Trophoblast cell (in vitro differentiated cells and primary cell): ENCODE data around the gene CLIC4.
"Not testable (repeated sequence)": the region's sequence is repeated elsewhere in the genome, so short reads cannot be mapped to it uniquely, and the experiment has no call there.

Source experiments
- DNase-seq, 2 donors: peaks; one replicate each; pipeline ENCODE4 v3.0.0-alpha.2; 2016
- H2AFZ ChIP-seq: 2 replicates; pipeline ENCODE4 v1.6.1; 2013; ENCODE audit warnings: low read length, moderate library complexity, mild to moderate bottlenecking; ENCODE audit not compliant: insufficient read depth, poor library complexity
- H2AK5ac ChIP-seq: 2 replicates; pipeline ENCODE4 v1.6.1; 2013; ENCODE audit warnings: mild to moderate bottlenecking, low read length
- H2BK120ac ChIP-seq: 2 replicates; pipeline ENCODE4 v1.6.1; 2013; ENCODE audit warnings: low read length, mild to moderate bottlenecking, moderate library complexity; ENCODE audit not compliant: insufficient read depth, poor library complexity
- H2BK12ac ChIP-seq: 2 replicates; pipeline ENCODE4 v1.6.1; 2013; ENCODE audit warnings: mild to moderate bottlenecking, low read length, moderate library complexity
- H2BK5ac ChIP-seq: 2 replicates; pipeline ENCODE4 v1.6.1; 2013; ENCODE audit warnings: low read length, low read depth, moderate library complexity, mild to moderate bottlenecking; ENCODE audit not compliant: poor library complexity
- H3K14ac ChIP-seq: 2 replicates; pipeline ENCODE4 v1.6.1; 2013; ENCODE audit warnings: mild to moderate bottlenecking, low read length
- H3K18ac ChIP-seq: 2 replicates; pipeline ENCODE4 v1.6.1; 2013; ENCODE audit warnings: mild to moderate bottlenecking, low read length
- H3K23ac ChIP-seq: 2 replicates; pipeline ENCODE4 v1.6.1; 2013; ENCODE audit warnings: low read length
- H3K27ac ChIP-seq: 2 replicates; pipeline ENCODE4 v1.5.1; 2013; ENCODE audit warnings: low read depth, mild to moderate bottlenecking, inconsistent platforms, low read length, moderate library complexity
- H3K27me3 ChIP-seq: 2 replicates; pipeline ENCODE4 v1.6.1; 2013; ENCODE audit warnings: inconsistent platforms, mild to moderate bottlenecking, low read length, moderate library complexity; ENCODE audit not compliant: insufficient read depth
- H3K36me3 ChIP-seq, 2 experiments: 1 replicate in 1 of 2; 2 replicates in 1 of 2; pipeline ENCODE4 v1.6.1; 2013; ENCODE audit warnings: low read length in 2 of 2, mild to moderate bottlenecking in 2 of 2, moderate library complexity in 1 of 2; ENCODE audit not compliant: insufficient read depth in 2 of 2, control insufficient read depth in 1 of 2
- H3K4ac ChIP-seq: 2 replicates; pipeline ENCODE4 v1.6.1; 2013; ENCODE audit warnings: low read depth, mild to moderate bottlenecking, low read length, moderate library complexity
- H3K4me1 ChIP-seq, 2 experiments: 1 replicate in 1 of 2; 2 replicates in 1 of 2; pipeline ENCODE4 v1.6.1; 2013; ENCODE audit warnings: low read length in 2 of 2, mild to moderate bottlenecking in 2 of 2, moderate library complexity in 1 of 2; ENCODE audit not compliant: insufficient read depth in 2 of 2, control insufficient read depth in 1 of 2
- H3K4me2 ChIP-seq: 2 replicates; pipeline ENCODE4 v1.6.1; 2013; ENCODE audit warnings: inconsistent platforms, mild to moderate bottlenecking, low read length, moderate library complexity
- H3K4me3 ChIP-seq: 2 replicates; pipeline ENCODE4 v1.5.1; 2013; ENCODE audit warnings: mild to moderate bottlenecking, low read depth, low read length, inconsistent platforms
- H3K79me1 ChIP-seq: one replicate; pipeline ENCODE4 v1.6.1; 2013; ENCODE audit warnings: low read length
- H3K79me2 ChIP-seq: 2 replicates; pipeline ENCODE4 v1.6.1; 2013; ENCODE audit warnings: low read length, mild to moderate bottlenecking; ENCODE audit not compliant: control insufficient read depth, insufficient read depth, poor library complexity
- H3K9ac ChIP-seq: 2 replicates; pipeline ENCODE4 v1.6.1; 2013; ENCODE audit warnings: mild to moderate bottlenecking, low read length
- H3K9me3 ChIP-seq: 2 replicates; pipeline ENCODE4 v1.6.1; 2013; ENCODE audit warnings: low read depth, mild to moderate bottlenecking, control low read depth, inconsistent platforms, low read length; ENCODE audit not compliant: insufficient read depth
- H4K12ac ChIP-seq: 2 replicates; pipeline ENCODE4 v1.6.1; 2013; ENCODE audit warnings: low read depth, mild to moderate bottlenecking, low read length, moderate library complexity
- H4K8ac ChIP-seq: 2 replicates; pipeline ENCODE4 v1.6.1; 2013; ENCODE audit warnings: low read depth, mild to moderate bottlenecking, low read length, moderate library complexity
- H4K91ac ChIP-seq: one replicate; pipeline ENCODE4 v1.6.1; 2013; ENCODE audit warnings: low read depth, mild to moderate bottlenecking, low read length, moderate library complexity
- WGBS: extraction: QIAGEN DNeasy Blood & Tissue Kit; methylation state at CpG from one replicate; pipeline ENCODE4 v1.1.7; 2013; ENCODE audit warnings: missing lambda C conversion rate; ENCODE audit not compliant: insufficient read length, insufficient coverage; ENCODE audit errors: extremely low coverage; 5-methylcytosine and 5-hydroxymethylcytosine counted together

CLIC4 gene

DNA sequence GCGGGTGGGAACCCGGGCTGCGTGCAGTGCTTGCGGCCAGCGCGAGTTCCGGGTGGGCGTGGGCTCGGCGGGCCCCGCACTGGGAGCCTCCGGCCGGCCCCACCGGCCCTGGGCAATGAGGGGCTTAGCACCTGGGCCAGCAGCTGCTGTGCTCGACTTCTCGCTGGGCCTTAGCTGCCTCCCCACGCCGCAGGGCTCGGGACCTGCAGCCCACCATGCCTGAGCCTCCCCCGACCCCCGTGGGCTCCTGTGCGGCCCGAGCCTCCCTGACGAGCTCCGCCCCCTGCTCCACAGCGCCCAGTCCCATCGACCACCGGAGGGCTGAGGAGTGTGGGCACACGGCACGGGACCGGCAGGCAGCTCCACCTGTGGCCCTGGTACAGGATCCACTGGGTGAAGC is 23.7 kb upstream of the CLIC4 start:
- Histone ChIP-seq H3K4me3 (no peak overlapping the region), H2BK120ac (no peak overlapping the region), H3K23ac (no peak overlapping the region), H3K4me1 (peaks cover 19 to 25% of the 10 kb centered on the region in 2 experiments), H3K27me3 (no peaks in the 10 kb centered on the region), H4K12ac (no peak overlapping the region), H3K36me3 (no peaks in the 10 kb centered on the region), H3K27ac (no peak overlapping the region), H2BK5ac (no peak overlapping the region), H2AK5ac (no peak overlapping the region), H4K8ac (no peak overlapping the region), H3K79me2 (no peaks in the 10 kb centered on the region), H3K14ac (no peak overlapping the region), H4K91ac (no peak overlapping the region), H2BK12ac (peak overlapping the region; percentile 15), H3K9ac (no peak overlapping the region), H3K4ac (no peak overlapping the region), H3K4me2 (no peak overlapping the region), H3K18ac (no peak overlapping the region), H2AFZ (no peak overlapping the region), H3K9me3 (no peaks in the 10 kb centered on the region), H3K79me1 (peaks cover 29% of the 10 kb centered on the region)
- no peak for DNase-seq
- no CpG with 5 or more reads among the region's 31 CpGs for WGBS

DNA sequence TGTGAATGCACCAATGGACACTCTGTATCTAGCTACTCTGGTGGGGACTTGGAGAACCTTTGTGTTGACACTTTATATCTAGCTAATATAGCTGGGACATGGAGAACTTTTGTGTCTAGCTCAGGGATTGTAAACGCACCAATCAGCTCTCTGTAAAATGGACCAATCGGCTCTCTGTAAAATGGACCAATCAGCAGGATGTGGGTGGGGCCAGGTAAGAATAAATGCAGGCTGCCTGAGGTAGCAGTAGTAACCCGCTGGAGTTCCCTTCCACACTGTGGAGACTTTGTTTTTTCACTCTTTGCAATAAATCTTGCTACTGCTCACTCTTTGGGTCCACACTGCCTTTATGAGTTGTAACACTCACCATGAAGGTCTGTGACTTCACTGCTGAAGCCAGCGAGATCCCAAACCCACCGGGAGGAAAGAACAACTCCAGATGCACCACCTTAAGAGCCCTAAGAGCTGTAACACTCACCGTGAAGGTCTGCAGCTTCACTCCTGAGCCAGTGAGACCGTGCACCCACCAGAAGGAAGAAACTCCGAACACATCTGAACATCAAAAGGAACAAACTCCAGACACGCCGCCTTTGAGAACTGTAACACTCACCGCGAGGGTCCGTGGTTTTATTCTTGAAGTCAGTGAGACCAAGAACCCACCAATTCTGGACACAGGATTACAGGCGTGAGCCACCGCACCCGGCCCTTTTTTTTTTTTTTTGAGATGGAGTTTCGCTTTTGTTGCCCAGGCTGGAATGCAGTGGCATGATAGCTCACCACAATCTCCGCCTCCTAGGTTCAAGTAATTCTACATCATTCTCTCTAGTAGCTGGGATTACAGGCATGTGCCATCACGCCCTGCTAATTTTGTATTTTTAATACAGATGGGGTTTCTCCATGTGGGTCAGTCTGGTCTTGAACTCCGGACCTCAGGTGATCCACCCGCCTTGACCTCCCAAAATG is 22.9 kb upstream of the CLIC4 start:
- not testable (repeated sequence) for H4K8ac ChIP-seq, H2AFZ ChIP-seq, H3K23ac ChIP-seq, H2BK5ac ChIP-seq, H3K36me3 ChIP-seq, DNase-seq, H3K4me3 ChIP-seq, H3K9me3 ChIP-seq, H3K79me2 ChIP-seq, H3K9ac ChIP-seq, H3K14ac ChIP-seq, H3K27ac ChIP-seq, H4K91ac ChIP-seq, H3K4ac ChIP-seq, H2AK5ac ChIP-seq, H3K27me3 ChIP-seq, H3K18ac ChIP-seq, H3K4me2 ChIP-seq, H4K12ac ChIP-seq, H2BK120ac ChIP-seq
- peak overlapping the region; percentile 3 for H2BK12ac ChIP-seq
- H3K4me1 ChIP-seq: peaks cover 22 to 33% of the 10 kb centered on the region in 2 experiments
- peaks cover 34% of the 10 kb centered on the region for H3K79me1 ChIP-seq
- WGBS: no CpG with 5 or more reads among the region's 21 CpGs

DNA sequence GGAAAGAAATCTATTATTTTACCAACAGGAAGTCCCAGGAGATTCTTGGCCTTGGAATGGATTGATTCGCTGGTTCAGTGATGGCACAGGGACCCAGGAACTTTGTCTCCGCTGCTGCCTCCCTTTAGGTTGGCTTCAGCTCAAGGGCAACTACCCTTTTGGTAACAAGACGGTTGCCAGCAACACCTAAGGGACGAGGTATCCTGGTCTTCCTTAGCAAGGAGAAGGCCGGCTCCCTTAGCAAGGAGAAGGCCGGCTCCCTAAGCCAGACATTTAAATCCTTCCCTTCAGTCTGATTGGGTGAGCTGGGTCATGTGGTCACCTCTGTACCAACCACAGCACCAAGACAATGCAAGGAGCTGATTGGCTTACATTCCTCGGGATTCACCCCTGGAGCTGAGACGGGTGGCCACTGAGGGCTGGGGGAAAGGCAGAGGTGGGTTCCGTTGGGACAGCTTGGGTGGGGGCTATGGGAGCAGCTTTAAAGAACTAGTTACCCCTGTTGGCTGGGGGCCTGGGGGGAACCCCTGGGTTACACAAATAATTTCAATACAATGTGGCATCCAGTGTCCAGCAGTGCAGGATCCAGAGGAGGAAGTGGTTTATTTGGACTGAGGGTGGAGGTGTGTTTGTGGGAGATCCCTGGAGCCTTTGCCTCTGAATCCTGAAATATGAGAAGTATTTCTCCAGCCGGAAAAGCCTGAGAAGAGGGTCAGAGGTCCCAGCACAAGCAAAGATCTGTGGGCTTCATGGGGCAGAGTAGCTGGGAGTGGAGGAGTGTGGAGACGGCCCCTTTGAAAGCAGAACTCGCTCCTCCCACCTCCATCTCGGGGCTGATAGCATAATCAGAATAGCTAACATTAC is 20.7 kb upstream of the CLIC4 start:
- no peaks in the 10 kb centered on the region for H3K27me3 ChIP-seq
- H2BK12ac ChIP-seq: peak overlapping the region; percentile 78
- H3K4me2 ChIP-seq: peak overlapping the region; percentile 44
- H2AFZ ChIP-seq: peak overlapping the region; percentile 4
- H3K14ac ChIP-seq: peak overlapping the region; percentile 56
- peak overlapping the region; percentile 61 for H3K4ac ChIP-seq
- peak overlapping the region; percentile 69 for H2BK5ac ChIP-seq
- H3K4me1 ChIP-seq: peaks cover 17 to 29% of the 10 kb centered on the region in 2 experiments
- H4K91ac ChIP-seq: peak overlapping the region; percentile 94
- no peaks in the 10 kb centered on the region for H3K79me2 ChIP-seq
- H3K79me1 ChIP-seq: peaks cover 29% of the 10 kb centered on the region
- peak overlapping the region; percentile 87 for H4K8ac ChIP-seq
- H3K18ac ChIP-seq: peak overlapping the region; percentile 36
- DNase-seq: peak; percentile 88 to 90
- no CpG with 5 or more reads among the region's 13 CpGs for WGBS
- H2AK5ac ChIP-seq: no peak overlapping the region
- H3K4me3 ChIP-seq: no peak overlapping the region
- H2BK120ac ChIP-seq: peak overlapping the region; percentile 77
- H3K23ac ChIP-seq: no peak overlapping the region
- H3K9me3 ChIP-seq: no peaks in the 10 kb centered on the region
- peak overlapping the region; percentile 4 for H4K12ac ChIP-seq
- H3K27ac ChIP-seq: peak overlapping the region; percentile 84
- no peaks in the 10 kb centered on the region for H3K36me3 ChIP-seq
- no peak overlapping the region for H3K9ac ChIP-seq

DNA sequence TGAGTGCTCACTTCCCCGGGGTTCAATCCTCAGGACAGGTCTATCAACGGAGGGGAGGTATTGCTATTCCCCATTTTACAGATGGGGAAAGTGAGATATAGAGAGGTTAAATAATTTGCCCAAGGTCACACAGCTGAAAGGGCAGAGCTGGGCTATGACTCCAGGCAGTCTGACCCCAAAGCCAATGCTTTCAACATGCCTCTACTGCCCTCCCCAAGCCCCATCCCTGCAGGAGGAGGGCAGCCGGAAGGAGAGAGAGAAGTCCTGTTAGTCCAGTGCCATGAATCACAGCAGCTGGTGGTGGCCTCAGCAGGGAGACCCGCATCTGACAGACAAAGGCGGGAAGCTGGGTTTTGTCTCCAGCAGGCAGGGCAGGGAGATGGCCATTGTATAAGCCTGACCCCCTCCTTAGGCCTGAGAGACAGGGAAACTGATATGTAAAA is 20.0 kb upstream of the CLIC4 start:
- no peak overlapping the region for H3K4ac ChIP-seq
- peaks cover 24% of the 10 kb centered on the region for H3K79me1 ChIP-seq
- peak overlapping the region; percentile 19 for H3K14ac ChIP-seq
- H2BK12ac ChIP-seq: peak overlapping the region; percentile 45
- peak overlapping the region; percentile 67 for H2BK5ac ChIP-seq
- peak overlapping the region; percentile 44 for H3K4me2 ChIP-seq
- no peaks in the 10 kb centered on the region for H3K36me3 ChIP-seq
- H2AFZ ChIP-seq: no peak overlapping the region
- peak overlapping the region; percentile 48 for H4K8ac ChIP-seq
- no peak overlapping the region for H2AK5ac ChIP-seq
- DNase-seq: peak; percentile 96 to 97
- peak overlapping the region; percentile 84 for H3K27ac ChIP-seq
- no peaks in the 10 kb centered on the region for H3K79me2 ChIP-seq
- no CpG with 5 or more reads among the region's 5 CpGs for WGBS
- no peaks in the 10 kb centered on the region for H3K27me3 ChIP-seq
- peak overlapping the region; percentile 27 for H2BK120ac ChIP-seq
- no peak overlapping the region for H3K9ac ChIP-seq
- peak overlapping the region; percentile 63 for H4K91ac ChIP-seq
- H3K23ac ChIP-seq: no peak overlapping the region
- H3K18ac ChIP-seq: no peak overlapping the region
- H3K4me1 ChIP-seq: peaks cover 12 to 25% of the 10 kb centered on the region in 2 experiments
- H4K12ac ChIP-seq: no peak overlapping the region
- H3K4me3 ChIP-seq: no peak overlapping the region
- no peaks in the 10 kb centered on the region for H3K9me3 ChIP-seq
